Stomach (tissue), 9 donors: Measurements from ENCODE around the gene RPS3A. TPM values are rescaled to one million over a fixed set of nuclear protein-coding genes. Genes with fewer than 3 reads are reported as not detected.
"Not testable (repeated sequence)": the region's sequence is repeated elsewhere in the genome, so short reads cannot be mapped to it uniquely, and the experiment has no call there.

Source experiments
- DNase-seq, 2 donors: peaks; one replicate each; pipeline versions ENCODE4 v3.0.0 to v3.0.0-alpha.2; 2013 to 2019
- H3K27ac ChIP-seq, 5 donors: fragments of 200-600 bp in 4 of 5; sonication (generic) in 4 of 5; one replicate each; pipeline ENCODE4 v1.5.1; 2013 to 2019; ENCODE audit warnings: mild to moderate bottlenecking in 1 of 5, moderate library complexity in 1 of 5
- H3K27me3 ChIP-seq, 3 donors: fragments of 200-600 bp; sonication (generic); one replicate each; pipeline ENCODE4 v1.5.1; 2017 to 2019; ENCODE audit warnings: mixed run types in 1 of 3
- H3K36me3 ChIP-seq, 4 donors: fragments of 200-600 bp; sonication (generic); 1 replicate in 3 of 4; 2 replicates in 1 of 4; pipeline ENCODE4 v1.5.1; 2016 to 2019
- H3K4me1 ChIP-seq, 4 donors: fragments of 200-600 bp; sonication (generic); one replicate each; pipeline ENCODE4 v1.5.1; 2016 to 2019
- H3K4me3 ChIP-seq, 4 donors: fragments of 200-600 bp; sonication (generic) in 3 of 4; one replicate each; pipeline ENCODE4 v1.5.1; 2016 to 2019; ENCODE audit warnings: mild to moderate bottlenecking in 1 of 4
- H3K9me3 ChIP-seq, 4 donors: fragments of 200-600 bp; sonication (generic); one replicate each; pipeline ENCODE4 v1.5.1; 2016 to 2019
- CTCF ChIP-seq, 7 experiments: fragments of 450-650 bp in 4 of 7; fragments of 200-600 bp in 3 of 7; sonication (generic) in 3 of 7; IDR thresholded peaks; one replicate each; pipeline ENCODE4 v1.5.1; 2016 to 2019; ENCODE audit warnings: antibody characterized with exemption in 7 of 7, control low read depth in 2 of 7, mild to moderate bottlenecking in 1 of 7
- EP300 ChIP-seq: sonication (generic); formaldehyde crosslinking; IDR thresholded peaks from one replicate; pipeline ENCODE4 v1.6.1; 2017; ENCODE audit warnings: antibody characterized with exemption
- POLR2A ChIP-seq, 4 donors: fragments of 450-650 bp; IDR thresholded peaks; one replicate each; pipeline ENCODE4 v1.6.1; 2016; ENCODE audit warnings: antibody characterized with exemption in 4 of 4, control low read depth in 2 of 4, mild to moderate bottlenecking in 1 of 4, moderate library complexity in 1 of 4
- POLR2AphosphoS5 ChIP-seq, 3 donors: sonication (generic); formaldehyde crosslinking; IDR thresholded peaks; one replicate each; pipeline ENCODE4 v1.6.1; 2016; ENCODE audit warnings: antibody characterized with exemption in 3 of 3
- WGBS, 5 donors: extraction: QIAGEN DNeasy Blood & Tissue Kit in 3 of 5; methylation state at CpG; one replicate each; pipeline versions ENCODE4 v1.1.5 to v1.1.7; 2013 to 2018; 5-methylcytosine and 5-hydroxymethylcytosine counted together
- intact Hi-C: fragments of 100-400 bp; cut with DNase I; formaldehyde crosslinking; loops from one replicate; pipeline ENCODE4 v1.15.1; 2023; ENCODE audit warnings: low total_unique reads
- polyA plus RNA-seq, 3 donors: library from polyadenylated mRNA; stranded (reverse); fragments of 200-250 nt; gene quantifications; one replicate each; pipeline ENCODE4 v1.2.3, GENCODE V29; 2013
- total RNA-seq, 5 donors: library from RNA; depleted of rRNA; stranded (reverse); fragments of >200 nt; gene quantifications; one replicate each; pipeline versions ENCODE4 v1.1.0 to v1.2.3, GENCODE V29; 2014 to 2016
- donor health status: healthy with polysubstance abuse.
- donor health status: Bipolar disorder and iron deficiency.
- donor health status: healthy.

Gene RPS3A
- total and polyA plus RNA-seq, 8 donors = 1,579 to 5,449 (median 3,174) TPM

DNA sequence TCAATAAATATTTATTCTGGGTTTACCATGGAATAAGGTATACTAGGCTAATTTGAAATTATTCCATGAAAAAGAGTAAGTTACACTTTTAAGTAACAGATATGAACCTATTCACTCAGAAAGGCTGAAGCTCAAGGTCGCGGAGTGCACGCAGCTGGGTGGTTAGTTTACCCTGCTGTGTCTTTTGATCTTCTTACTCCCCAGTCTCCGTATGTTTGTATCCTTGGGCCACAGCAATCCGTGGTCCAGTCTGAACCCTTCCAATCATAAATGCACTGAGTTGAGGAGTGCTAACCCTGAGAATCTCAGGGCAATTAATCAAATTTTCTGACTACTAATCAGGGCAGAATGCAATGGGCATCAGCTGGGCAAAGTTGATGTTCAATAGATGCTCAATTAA is 33.9 kb downstream of the RPS3A start:
- WGBS, 5 donors = 81 to 90% (median 83%) methylated on average over 5 of the region's 5 CpGs
- Histone ChIP-seq H3K9me3 (no peaks in the 10 kb centered on the region), H3K27me3 (no peaks in the 10 kb centered on the region), H3K36me3 (peaks cover 6 to 91% (median 84%) of the 10 kb centered on the region in 4 donors), H3K27ac (no peak overlapping the region), H3K4me1 (no peaks in the 10 kb centered on the region), H3K4me3 (no peak overlapping the region)
- intact Hi-C loops = no loop called here
- TF ChIP-seq EP300 (no peak), POLR2A (IDR thresholded peaks at IDR 0.05) (no peak), CTCF (IDR thresholded peaks at IDR 0.05) (no peak), POLR2AphosphoS5 (IDR thresholded peaks at IDR 0.05) (no peak)
- no peak for DNase-seq

DNA sequence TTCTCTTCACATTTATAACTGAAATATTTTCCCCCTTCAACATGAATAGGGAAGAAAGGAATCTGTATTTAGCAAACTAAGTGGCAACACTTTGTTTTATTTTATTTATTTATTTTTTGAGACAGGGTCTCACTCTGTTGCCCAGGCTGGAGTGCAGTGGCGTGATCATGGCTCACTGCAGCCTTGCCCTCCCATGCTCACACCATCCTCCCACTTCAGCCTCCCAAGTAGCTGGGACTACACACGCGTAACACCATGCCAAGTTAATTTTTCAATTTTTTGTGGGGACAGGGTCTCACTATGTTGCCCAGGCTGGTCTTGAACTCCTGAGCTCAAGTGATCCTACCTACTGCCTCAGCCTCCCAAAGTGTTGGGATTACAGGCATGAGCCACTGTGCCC is 36.6 kb downstream of the RPS3A start:
- H3K36me3 ChIP-seq = peaks cover 14 to 90% (median 84%) of the 10 kb centered on the region in 4 donors
- DNase-seq, H3K4me1 ChIP-seq, H3K27ac ChIP-seq, H3K4me3 ChIP-seq, H3K27me3 ChIP-seq, H3K9me3 ChIP-seq, intact Hi-C loops: not testable (repeated sequence)
- 94 to 98% (median 96%) methylated on average over 3 of the region's 3 CpGs for WGBS, 5 donors

DNA sequence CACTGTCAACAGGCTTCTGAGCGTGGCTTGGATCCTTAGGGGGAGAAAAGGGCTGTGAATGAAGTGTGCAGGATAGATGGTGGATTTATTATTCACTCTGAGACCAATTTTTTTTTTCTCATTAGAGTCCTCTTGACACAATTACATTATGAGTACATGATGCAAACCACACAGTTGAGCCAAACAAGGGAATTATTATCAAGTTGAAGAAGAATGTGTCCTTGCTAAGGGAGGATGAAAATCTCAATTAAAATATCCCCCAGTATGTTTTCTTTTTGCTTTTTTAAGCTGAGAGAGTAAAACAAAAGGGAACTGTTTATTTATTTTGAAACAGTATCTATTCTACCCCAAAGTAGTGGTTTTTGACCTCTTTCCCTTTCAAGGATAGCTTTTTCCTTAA is 40.4 kb downstream of the RPS3A start:
- intact Hi-C loops = no loop called here
- DNase-seq = no peak
- TF ChIP-seq EP300 = no peak
- no peak for TF ChIP-seq CTCF (IDR thresholded peaks at IDR 0.05)
- TF ChIP-seq POLR2AphosphoS5 (IDR thresholded peaks at IDR 0.05) = no peak
- no peak for TF ChIP-seq POLR2A (IDR thresholded peaks at IDR 0.05)
- WGBS, 5 donors = 100% methylated on average over 1 of the region's 1 CpG
- Histone ChIP-seq H3K9me3 (no peaks in the 10 kb centered on the region), H3K36me3 (peaks cover 21 to 91% (median 81%) of the 10 kb centered on the region in 4 donors), H3K4me1 (no peaks in the 10 kb centered on the region), H3K27me3 (no peaks in the 10 kb centered on the region), H3K27ac (no peak overlapping the region), H3K4me3 (no peak overlapping the region)

GRCh38 chr4:151142758-151143157 is 43.3 kb downstream of the RPS3A start:
- WGBS, 5 donors = 87 to 100% (median 100%) methylated on average over 1 of the region's 1 CpG

More at GRCh38 chr4:151142758-151143157, 43.3 kb downstream of the RPS3A start:
- TF ChIP-seq POLR2A (IDR thresholded peaks at IDR 0.05) (no peak), CTCF (IDR thresholded peaks at IDR 0.05) (no peak), EP300 (no peak)
- Histone ChIP-seq H3K4me3 (no peak overlapping the region), H3K9me3 (no peaks in the 10 kb centered on the region), H3K36me3 (peaks cover 21 to 97% (median 87%) of the 10 kb centered on the region in 4 donors), H3K27me3 (no peaks in the 10 kb centered on the region), H3K27ac (no peak overlapping the region), H3K4me1 (no peaks in the 10 kb centered on the region)
- no peak for DNase-seq
- intact Hi-C loops = no loop called here
